Retina (tissue), 1 donor: ENCODE results near the gene OR10A4.
"Not testable (repeated sequence)": the region's sequence is repeated elsewhere in the genome, so short reads cannot be mapped to it uniquely, and the experiment has no call there.

Experiments
- DNase-seq: peaks from one replicate; pipeline ENCODE4 v3.0.0-alpha.2; 2016

The OR10A4 gene

GRCh38 chr11:6900327-6900999, 24.0 kb downstream of the OR10A4 start:
- no peak for DNase-seq

DNA sequence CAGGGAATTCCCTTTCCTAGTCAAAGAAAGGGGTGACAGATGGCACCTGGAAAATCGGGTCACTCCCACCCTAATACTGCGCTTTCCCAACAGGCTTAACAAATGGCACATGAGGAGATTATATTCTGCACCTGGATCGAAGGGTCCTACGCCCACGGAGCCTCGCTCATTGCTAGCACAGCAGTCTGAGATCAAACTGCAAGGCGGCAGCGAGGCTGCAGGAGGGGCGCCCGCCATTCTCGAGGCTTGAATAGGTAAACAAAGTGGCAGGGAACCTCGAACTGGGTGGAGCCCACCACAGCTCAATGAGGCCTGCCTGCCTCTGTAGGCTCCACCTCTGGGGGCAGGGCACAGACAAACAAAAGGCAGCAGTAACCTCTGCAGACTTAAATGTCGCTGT, 28.4 kb downstream of the OR10A4 start:
- DNase-seq, result not testable (repeated sequence)

DNA sequence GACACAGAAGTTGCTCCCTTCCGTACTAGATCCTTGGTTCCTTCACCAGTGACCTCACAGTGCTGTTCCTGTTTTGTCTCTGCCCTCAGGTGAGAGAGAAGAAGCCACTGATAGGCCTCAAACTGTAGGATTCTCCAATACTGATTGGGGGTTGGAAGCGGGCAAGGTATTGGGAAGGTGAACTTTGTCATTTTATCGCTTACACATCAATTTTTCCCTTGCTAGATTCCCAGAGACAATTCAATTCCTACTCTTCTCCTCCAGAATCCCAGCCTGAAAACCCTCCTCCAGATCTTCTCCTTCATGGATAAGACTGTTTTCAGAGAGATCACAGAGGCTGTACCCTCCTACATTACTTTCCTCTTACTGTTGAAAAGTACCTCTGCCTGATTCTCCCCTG, 35.0 kb downstream of the OR10A4 start:
- DNase-seq, result no peak

DNA sequence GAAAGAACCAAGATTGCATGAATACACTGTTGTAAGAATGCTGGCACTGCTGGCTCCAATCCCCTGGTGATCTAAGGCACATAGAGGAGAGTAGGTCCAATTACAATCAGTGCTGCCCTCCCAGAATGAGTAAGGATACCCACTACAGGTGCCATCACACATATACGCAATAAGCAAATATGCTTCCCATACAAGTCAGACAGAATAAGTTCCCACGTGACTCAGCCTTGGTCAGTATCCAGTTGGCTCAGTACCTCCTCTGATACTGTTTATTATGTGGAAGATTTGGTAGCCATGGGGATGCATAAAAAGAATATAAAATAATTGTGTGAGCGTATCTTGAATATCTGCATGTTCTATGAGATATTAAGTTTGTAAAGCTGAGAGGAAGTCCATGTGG, 35.5 kb downstream of the OR10A4 start:
- no peak for DNase-seq

GRCh38 chr11:6919698-6920097, 43.3 kb downstream of the OR10A4 start:
- DNase-seq, result no peak

- no peak for DNase-seq
These were observed 44.3 kb downstream of the OR10A4 start, which contains the start of gene OR2D3 for GRCh38 chr11:6920702-6921101. TSS of gene OR2D3 (plus strand) at chr11:6921002. CDS start at chr11:6921002, 0 bp downstream.

GRCh38 chr11:6925007-6925577, 48.7 kb downstream of the OR10A4 start:
- DNase-seq, result no peak

DNA sequence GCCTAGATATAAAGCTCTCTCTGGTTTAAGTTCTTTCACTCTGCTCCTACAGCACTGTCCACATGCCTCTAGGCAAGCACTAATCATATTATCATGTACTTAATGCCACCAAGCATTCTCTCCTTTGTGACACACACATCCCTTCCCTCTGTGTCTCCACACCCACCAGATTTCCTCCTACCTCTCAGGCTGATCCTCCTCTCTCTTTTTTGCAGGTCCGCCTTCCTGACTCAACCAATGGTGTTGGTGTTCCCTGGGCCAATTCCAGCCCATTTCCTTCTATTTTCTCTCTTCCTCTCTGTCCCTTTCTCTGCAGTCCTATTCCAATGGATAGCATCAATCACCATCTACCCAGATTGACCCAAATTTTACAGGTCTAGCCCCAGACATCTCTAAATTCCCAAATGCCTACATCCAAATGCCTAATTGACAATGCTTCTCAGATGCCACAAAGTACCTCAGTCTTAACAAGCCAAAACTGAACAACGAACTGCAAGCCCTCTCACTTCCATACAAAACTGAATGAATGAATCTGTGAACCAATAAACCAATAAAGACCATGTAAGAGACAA, 49.3 kb downstream of the OR10A4 start:
- no peak for DNase-seq

DNA sequence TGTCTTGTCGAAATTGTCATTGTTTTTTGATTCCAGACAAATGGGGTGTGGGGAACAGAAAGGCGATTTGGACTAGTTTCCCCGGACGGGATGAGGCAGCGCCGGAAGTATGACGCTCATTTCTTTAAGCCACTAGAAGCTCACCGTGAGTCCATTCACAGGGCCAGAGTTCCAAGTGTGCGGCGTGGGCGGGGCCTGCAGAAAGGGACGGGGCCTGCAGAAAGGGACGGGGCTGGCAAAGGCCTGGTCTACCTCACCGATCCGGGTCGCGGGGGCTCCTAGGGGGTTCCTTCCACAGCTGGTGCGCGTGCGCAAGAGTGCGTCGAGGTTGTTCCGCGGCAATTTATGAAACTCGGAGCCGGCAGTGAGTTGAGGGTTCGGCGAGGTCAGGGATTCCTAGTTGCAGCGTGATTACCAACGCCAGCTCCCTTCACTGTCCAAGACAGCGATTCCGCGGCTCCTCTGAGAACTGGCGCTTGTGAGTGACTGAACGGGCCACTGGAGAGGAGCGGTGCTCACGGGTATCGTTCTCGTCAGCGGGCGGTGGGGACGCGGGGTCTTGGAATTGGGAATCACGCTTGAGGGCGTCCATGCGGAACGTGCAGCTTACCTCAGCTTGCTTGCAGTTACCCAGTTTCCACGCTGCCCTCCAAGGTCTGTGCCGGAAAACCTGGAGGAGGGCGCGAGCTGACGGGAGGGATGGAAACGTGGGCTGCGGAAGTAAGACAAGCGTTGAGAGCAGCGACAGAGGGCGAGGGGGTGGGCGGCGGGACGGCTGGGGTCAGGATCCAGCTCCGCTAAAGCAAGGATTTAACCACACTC, 50.0 kb downstream of the OR10A4 start, which contains the start of gene ZNF215:
Gene ZNF215, plus strand, starts transcription at position 219 of the 822 bp plus-strand sequence. CDS start 5,847 bp downstream, outside the sequence.
- peak; percentile 83 for DNase-seq

DNA sequence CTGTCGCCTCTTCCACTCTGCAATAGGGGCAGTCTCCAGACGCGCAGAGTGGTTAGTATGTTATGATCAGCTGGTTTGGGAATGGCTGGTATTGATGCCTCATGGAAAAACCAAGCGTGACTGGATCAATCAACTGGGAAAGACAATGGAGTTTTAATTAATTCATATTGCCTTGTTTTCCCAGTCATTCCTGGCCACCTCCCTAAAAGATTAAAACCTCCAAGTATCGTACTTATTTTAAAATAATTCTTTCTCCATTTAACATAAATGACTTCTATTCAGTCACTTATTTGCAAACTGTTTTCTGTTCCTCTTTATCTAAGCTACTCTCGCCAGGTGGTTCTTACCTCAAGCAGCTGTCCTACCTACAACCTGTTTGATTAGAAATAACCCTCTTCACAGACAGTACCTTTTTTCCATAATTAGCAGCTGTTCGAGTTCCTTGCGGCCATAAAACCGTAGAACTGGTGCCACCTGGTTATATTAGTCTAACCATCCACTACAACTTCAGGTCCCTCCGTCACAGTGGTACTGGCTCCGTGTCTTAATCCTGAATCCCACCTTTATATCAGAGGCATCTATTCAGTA, 50.7 kb downstream of the OR10A4 start:
- peak; percentile 12 for DNase-seq
